Cerebellar cortex (tissue), 1 donor: Measurements from ENCODE around the gene KRTAP5-9.
"Not testable (repeated sequence)": the region's sequence is repeated elsewhere in the genome, so short reads cannot be mapped to it uniquely, and the experiment has no call there.

ENCODE experiments used
- DNase-seq: peaks from one replicate; pipeline ENCODE4 v3.0.0-alpha.2; 2015; ENCODE audit warnings: low spot score

KRTAP5-9 gene

DNA sequence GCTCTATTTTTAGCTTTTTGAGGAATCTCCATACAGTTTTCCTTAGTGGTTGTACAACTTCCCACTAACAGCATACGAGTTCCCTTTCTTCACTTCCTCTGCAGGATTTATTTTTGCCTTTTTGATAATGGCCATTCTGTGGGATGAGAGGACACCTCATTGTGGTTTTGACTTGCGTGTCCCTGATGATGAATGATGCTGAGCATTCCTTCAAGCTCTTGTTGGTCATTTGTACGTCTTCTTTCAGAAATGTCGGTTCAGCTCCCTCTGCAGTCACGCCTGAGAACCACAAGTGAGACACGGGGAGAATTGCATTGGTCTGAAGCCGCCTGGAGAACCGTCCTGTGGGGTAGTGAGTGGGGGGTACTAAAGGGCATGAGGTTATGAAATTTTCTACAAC lies 15.2 kb downstream of the KRTAP5-9 start:
- peak; percentile 27 for DNase-seq

DNA sequence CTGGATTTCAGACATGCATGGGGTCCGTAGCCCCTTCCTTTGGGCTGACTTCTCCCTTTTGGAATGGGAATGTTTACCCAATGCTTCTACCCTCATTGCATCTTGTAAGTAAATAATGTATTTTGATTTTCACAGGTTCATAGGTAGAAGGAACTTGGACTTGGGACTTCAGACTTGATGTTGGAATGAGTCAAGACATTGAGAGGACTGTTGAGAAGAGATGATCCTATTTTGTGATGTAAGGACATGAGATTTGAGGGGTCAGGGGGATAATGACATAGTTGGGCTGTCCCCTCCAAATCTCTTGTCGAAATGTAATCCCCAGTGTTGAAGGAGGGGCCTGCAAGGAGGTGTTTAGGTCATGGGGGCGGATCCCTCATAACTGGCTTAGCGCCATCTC lies 16.2 kb downstream of the KRTAP5-9 start:
- no peak for DNase-seq

DNA sequence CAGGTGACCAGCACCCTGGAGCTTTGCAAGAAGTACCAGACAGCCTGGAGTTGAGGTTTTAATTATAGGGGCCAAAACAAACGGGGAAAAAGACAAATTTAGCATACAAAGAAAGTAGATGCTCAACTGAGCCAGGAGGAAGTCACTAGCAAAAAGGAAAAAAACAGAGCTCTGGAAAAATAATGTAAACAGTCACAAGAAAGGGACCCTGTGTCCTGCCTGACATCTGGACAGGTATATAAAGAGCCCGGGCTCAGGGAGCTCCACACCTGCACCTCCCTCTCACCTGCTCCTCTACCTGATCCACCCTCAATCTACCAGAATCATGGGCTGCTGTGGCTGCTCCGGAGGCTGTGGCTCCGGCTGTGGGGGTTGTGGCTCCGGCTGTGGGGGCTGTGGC lies 17.0 kb downstream of the KRTAP5-9 start, which contains the start of gene KRTAP5-10:
Gene KRTAP5-10 (plus strand): TSS at position 301 of the 400 bp plus-strand sequence. CDS start 25 bp downstream, at position 326.
- DNase-seq: no peak

DNA sequence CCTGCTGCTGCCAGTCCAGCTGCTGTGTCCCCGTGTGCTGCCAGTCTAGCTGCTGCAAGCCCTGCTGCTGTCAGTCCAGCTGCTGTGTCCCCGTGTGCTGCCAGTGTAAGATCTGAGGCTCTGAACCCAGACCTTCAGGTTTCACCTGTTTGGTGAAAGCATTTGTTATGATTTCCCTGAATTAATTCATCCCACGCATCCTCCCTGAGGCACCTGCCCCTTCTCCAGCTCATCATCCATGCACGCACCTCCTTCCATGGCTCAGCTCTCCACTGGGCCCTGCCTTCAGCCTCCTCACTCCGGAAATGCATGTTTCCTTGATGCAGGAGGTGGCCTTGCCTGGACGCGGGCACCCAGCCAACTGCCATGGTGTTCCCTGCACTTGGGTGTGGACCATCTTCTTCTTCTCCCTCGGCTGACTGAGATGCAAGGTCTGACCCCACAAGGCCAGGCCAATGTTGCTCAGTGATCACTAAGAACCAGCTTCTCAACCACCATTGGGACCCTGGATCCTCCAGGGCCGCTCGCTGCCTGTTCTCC lies 17.9 kb downstream of the KRTAP5-9 start:
- DNase-seq: no peak

DNA sequence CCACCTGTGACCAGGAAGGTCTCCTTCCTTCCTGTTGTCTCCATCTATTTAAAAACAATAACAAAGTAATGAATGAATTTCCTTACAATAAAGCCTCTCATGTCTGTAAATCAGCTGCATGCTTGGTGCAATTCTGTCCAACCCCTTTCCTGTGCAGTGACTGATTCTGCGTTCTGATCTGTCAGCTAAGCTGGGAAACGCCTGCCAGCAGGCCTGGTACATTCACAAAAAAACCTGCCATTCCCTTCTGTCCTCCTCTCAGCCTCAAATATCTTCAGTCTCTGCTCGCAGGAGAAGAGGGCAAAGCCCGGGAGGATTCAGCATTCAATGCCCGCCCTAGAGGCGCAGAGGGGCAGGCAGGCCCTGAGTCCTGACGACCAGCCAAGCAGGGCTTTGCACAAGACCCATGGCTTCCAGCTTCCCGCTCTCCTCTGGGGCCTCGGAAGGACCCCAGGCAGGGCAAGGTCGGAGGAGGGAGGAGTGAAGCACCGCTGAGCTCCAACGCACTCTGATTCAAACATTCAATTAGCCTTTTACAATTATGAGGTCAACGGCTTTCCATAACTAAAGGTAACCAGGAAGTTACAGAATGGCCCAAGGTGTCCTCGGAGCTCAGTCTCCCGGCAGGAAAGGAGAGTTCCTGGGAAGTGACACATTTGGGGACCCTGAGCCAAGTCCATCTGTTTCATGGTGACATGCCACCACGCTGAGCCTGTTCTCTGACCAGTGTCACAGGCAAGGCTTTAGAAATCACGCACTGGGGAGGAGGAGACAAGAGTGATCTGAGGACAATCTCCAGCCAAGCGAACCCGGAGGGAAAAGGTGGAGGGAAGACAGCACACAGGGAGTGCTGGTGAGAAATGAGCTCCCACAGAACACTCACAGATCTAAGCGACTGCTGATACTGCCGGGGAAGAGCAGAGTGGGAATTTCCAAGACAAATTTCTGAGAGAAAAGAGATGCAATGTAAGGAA lies 18.7 kb downstream of the KRTAP5-9 start:
- DNase-seq: peak; percentile 57

DNA sequence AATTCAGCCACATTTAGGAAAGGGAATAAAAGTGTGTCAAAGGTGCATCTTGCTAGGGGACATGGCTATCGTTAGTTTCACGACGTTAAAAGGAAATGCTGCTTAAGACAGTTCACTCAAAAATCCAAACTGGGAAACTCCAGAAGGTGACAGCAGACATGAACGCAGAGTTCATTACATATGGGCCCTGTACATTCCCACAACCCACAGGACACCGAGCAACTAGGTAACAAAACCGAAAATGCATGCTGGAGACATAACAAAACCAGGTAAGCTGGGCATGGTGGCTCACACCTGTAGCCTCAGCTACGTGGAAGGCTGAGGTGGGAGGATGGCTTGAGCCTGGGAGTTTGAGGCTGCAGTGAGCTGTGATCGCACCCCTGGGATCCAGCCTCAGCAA lies 19.4 kb downstream of the KRTAP5-9 start:
- not testable (repeated sequence) for DNase-seq

DNA sequence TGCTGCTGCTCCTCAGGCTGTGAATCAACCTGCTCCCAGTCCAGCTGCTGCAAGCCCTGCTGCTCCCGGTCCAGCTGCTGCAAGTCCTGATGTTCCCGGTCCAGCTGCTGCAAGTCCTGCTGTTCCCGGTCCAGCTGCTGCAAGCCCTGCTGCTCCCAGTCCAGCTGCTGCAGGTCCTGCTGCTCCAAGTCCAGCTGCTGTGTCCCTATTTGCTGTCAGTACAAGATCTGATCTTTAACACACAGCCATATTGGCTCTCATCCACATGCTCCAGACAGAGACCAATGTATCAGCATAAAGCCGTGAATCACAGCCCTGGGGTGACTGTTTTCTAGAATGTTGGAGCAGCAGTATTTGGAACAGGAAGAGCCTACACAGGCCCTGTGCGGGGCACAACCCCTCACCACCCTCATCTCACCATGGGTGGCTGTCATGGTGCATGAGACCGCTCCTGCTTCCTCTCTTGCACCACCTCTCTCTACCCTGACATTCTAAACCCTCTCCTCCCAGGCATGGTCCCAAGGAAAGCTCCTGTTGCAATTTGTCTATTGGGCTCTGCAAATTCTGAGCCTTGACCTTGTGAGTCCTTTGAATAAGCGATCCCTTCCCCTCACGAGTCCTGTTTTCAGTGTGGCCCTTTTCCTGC lies 20.6 kb downstream of the KRTAP5-9 start:
- DNase-seq: no peak

DNA sequence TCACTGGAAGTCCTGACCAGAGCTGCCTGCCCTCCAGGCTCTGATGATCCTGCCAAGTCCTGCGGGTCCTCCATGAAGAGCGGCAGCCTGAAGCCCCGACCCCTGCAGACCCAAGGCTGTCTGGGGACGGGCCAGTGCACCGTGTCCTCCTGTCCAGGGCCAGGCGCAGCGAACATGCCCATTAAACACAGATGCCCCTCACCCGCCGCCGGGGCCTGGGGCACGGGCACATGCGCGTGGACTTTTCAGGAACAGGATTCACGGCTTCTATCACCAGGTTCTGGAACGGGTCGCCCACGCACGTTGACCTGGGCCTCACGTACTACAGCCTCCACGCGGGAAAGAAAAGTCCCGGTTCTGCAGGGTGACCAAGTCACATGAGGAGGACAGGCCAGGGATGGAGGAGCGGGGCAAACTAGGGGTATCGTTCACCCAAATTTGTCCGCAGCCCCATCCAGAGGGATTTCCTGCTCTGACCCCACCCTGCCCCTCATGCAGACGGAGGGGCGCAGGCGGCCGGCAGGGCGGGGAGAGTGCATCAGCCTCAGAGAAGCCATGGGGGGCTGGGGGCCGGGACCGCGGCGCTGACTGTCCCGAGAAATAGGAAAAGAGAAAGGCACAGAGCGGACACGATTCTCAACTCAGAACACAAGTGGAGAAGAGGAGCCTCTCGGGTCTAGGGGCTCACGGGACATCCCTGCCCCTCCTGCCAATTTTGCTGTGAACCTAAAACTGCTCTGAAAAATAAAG lies 23.1 kb downstream of the KRTAP5-9 start:
- DNase-seq: not testable (repeated sequence)

DNA sequence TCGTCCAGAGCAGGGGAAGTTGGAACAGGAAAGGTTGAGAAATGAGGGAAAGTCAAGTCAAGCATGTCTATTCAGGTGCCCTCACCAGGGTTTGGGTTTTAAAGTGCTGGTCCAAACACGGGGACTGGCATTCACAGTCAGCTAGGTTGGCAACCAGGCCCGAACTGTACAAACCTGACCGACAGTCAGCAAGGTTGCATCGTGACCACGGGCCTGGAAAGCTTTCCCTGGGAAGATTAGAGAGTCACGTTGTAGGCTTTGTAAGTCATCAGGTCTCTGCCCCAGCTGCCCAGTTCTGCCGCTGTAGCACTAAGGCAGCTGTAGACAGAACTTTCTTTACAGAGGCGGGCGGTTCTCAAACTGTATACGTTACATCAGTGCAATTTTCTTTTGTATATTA lies 24.6 kb downstream of the KRTAP5-9 start:
- DNase-seq: no peak

DNA sequence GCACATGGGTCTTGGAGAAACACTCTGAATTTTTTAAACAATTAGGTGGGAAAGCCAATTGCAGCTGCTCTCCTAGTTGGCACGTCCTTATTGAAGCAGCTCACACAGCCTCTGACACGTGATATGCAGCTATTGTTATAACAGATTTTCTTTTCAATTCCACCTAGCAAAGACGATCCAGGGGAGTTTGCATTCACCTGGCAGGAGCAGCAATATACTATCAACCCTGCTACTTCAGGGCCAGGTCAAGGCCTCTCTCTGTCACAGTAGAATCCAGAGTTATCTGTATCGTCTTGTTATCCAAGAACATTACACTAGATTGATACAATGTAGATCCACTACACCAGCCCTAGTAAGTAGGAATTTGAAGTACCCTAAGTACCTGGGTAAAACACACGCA lies 26.2 kb downstream of the KRTAP5-9 start:
- DNase-seq: no peak

DNA sequence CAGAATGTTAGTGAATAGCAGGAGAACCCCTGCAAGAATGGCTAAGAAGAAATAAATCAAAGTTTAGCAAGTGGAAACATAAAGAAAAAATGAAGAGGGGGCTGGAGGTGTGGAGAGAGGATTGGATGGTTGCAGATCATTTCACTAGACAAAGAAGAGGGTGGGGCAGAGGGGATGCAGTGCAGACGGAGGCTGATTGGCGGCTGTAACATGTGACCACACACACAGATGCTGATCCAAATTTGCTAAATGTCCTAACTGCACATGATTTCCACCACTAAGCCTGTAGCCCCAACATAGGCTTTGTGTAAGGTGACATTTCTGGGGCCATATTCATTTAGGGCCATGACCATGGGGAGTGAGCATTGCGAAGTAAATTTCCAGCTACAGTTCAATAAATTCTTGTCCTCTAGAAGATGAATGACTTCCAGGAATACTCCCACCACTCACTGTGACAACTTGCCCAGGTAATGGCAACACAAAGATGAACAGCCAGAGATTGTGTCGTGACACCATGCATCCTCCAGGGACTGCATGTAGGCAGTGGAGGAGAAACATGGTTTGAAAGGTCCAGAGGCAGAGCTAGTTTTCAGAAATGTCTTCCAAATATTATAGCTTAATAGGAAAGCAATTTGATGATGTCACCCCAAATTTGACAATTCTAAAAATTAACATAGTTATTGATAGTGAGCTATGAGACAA lies 27.7 kb downstream of the KRTAP5-9 start:
- no peak for DNase-seq

DNA sequence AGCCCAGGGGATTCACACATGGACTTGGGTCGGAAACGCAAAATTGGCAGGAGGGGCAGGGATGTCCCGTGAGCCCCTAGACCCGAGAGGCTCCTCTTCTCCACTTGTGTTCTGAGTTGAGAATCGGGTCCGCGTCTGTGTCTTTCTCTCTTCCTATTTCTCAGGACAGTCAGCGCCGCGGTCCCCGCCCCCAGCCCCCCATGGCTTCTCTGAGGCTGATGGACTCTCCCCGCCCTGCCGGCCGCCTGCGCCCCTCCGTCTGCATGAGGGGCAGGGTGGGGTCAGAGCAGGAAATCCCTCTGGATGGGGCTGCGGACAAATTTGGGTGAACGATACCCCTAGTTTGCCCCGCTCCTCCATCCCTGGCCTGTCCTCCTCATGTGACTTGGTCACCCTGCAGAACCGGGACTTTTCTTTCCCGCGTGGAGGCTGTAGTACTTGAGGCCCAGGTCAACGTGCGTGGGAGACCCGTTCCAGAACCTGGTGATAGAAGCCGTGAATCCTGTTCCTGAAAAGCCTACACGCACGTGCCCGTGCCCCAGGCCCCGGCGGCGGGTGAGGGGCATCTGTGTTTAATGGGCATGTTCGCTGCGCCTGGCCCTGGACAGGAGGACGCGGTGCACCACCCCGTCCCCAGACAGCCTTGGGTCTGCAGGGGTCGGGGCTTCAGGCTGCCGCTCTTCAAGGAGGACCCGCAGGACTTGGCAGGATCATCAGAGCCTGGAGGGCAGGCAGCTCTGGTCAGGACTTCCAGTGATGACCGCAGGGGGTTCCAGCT lies 28.7 kb downstream of the KRTAP5-9 start:
- not testable (repeated sequence) for DNase-seq

DNA sequence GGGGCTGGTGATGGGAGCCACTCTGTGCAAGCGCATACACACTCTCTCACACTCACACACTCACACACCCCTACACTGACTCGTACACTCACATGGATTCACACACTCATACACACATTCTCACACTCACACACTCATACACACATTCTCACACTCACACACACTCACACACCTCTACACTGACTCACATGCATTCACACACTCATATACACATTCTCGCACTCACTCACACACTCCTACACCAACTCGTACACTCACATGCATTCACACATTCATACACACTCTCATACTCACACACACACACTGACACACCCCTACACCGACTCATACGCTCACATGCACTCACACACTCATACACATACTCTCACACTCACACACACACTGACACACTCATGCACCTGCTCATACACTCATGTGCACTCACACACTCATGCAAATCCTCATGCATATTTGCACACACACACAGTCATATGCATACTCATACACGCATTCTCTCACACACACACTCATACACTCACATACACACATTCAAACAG lies 29.3 kb downstream of the KRTAP5-9 start:
- DNase-seq: no peak

DNA sequence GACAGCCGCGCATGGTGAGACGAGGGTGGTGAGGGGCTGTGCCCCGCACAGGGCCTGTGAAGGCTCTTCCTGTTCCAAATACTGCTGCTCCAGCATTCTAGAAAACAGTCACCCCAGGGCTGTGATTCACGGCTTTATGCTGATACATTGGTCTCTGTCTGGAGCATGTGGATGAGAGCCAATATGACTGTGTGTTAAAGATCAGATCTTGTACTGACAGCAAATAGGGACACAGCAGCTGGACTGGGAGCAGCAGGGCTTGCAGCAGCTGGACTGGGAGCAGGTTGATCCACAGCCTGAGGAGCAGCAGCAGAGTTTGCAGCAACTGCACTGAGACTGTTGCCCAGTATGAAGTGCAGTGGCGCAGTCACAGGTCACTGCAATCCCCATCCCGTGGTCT lies 31.3 kb downstream of the KRTAP5-9 start:
- DNase-seq: not testable (repeated sequence)

DNA sequence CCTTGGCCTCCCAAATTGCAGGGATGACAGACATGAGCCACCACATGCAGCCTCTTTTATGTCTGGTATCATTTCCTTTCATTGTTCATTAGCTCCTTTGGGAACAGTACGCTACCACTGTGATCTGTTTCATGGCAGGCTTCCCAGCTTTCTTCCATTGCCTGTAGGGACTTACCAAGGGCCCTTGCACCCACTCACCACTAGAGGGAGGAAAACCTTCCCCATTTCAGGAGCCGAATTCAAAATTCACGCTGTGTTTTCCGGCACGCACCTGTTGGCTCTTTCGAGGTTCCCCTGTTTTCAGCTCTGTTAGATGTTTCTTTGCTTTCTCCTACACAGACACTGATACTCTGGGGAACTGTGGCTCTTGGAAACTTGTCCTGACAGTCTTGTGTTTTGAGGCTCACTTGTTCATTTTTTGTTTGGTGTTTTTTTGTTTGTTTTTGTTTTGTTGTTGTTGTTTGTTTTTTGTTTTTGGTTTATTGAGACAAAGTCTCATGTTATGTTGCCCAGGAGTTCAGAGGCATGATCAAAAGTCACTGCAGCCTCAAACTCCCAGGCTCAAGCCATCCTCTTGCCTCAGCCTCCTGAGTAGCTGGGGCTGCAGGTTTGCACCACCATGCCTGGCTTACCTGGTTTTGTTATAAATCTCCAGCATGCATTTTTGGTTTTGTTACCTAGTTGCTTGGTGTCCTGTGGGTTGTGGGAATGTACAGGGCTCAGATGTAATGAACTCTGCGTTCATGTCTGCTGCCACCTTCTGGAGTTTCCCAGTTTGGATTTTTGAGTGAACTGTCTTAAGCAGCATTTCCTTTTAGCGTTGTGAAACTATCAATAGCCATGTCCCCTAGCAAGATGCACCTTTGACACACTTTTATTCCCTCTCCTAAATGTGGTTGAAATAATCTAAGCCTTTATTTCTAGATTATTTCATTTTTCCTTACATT lies 32.1 kb downstream of the KRTAP5-9 start:
- DNase-seq: peak; percentile 70

DNA sequence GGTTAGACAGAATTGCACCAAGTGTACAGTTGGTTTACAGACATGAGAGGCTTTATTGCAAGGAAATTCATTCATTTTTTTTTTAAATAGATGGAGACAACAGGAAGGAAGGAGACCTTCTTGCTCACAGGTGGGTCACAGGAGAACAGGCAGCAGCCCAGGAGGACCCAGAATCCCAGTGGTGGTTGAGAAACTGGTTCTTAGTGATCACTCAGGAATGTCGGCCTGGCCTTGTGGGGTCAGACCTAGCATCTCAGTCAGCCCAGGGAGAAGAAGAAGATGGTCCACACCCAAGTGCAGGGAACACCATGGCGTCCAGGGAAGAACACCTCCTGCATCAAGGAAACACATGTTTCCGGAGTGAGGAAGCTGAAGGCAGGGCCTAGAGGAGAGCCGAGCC lies 33.6 kb downstream of the KRTAP5-9 start:
- DNase-seq: no peak

DNA sequence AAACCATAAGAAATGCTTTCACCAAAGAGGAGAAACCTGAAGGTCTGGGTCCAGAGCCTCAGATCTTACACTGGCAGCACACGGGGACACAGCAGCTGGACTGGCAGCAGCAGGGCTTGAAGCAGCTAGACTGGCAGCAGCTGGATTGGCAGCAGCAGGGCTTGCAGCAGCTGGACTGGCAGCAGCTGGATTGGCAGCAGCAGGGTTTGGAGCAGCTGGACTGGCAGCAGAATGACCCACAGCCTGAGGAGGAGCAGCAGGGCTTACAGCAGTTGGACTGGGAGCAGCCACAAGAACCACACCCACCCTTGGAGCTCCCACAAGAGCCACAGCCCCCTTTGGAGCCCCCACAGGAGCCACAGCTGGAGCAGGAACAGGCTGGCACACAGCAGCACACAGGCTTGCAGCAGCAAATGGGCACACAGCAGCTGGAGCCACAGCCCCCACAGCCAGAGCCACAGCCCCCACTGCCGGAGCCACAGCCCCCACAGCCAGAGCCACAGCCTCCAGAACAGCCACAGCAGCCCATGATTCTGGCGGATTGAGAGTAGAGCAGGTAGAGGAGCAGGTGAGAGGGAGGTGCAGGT lies 34.2 kb downstream of the KRTAP5-9 start, which contains the start of gene KRTAP5-11:
Gene KRTAP5-11 (minus strand): TSS at position 567 of the 587 bp plus-strand sequence. CDS start 38 bp downstream, at position 529.
- no peak for DNase-seq

DNA sequence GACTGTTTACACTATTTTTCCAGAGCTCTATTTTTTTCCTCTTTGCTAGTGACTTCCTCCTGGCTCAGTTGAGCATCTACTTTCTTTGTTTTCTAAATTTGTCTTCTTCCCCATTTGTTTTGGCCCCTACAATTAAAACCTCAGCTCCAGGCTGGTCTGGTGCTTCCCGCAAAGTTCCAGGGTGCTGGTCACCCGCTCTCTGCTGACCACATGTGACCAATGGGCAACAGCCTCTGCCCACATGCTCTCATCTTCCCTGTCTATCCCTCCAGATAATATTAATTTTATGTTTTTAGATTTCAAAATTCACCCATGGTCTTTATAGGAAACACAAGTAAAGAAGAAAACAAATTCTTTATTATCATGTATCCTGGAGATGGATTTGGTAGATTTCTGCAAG lies 34.7 kb downstream of the KRTAP5-9 start:
- not testable (repeated sequence) for DNase-seq

DNA sequence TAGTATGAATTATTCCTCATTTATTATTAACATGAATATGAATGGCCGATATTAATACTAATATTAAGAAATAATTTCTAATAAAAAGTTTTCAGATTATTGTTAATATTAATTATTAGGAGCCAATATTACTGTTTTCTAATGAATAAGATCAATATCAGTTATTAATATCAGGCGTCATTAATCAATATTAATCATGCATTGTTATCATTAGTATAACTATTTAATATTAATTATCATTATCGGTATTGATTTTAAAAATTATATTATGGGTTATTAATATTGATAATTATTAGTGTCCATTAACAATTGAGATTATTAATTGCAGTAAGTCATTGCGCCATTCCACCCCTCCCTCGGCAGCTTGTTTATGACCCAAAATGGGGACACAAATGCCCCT lies 37.5 kb downstream of the KRTAP5-9 start:
- not testable (repeated sequence) for DNase-seq
